Esophagus (tissue), 2 donors: ENCODE results near the gene PNP. TPM values are rescaled to one million over a fixed set of nuclear protein-coding genes. Genes with fewer than 3 reads are reported as not detected.
"Not testable (repeated sequence)": the region's sequence is repeated elsewhere in the genome, so short reads cannot be mapped to it uniquely, and the experiment has no call there.

ENCODE experiments used
- H3K27ac ChIP-seq, 2 donors: one replicate each; pipeline ENCODE4 v1.5.1; 2013; ENCODE audit warnings: low read depth in 2 of 2, mild to moderate bottlenecking in 2 of 2, inconsistent platforms in 1 of 2, low read length in 1 of 2, moderate library complexity in 1 of 2
- H3K27me3 ChIP-seq, 2 donors: one replicate each; pipeline ENCODE4 v1.6.1; 2013; ENCODE audit warnings: low read length in 2 of 2, control low read depth in 1 of 2, mild to moderate bottlenecking in 1 of 2; ENCODE audit not compliant: insufficient read depth in 2 of 2, control insufficient read depth in 1 of 2
- H3K36me3 ChIP-seq, 2 donors: one replicate each; pipeline ENCODE4 v1.6.1; 2013; ENCODE audit warnings: low read length in 1 of 2; ENCODE audit not compliant: control insufficient read depth in 2 of 2, insufficient read depth in 2 of 2
- H3K4me1 ChIP-seq, 2 donors: one replicate each; pipeline ENCODE4 v1.6.1; 2013; ENCODE audit warnings: low read length in 1 of 2; ENCODE audit not compliant: control insufficient read depth in 2 of 2, insufficient read depth in 2 of 2
- H3K4me3 ChIP-seq, 2 donors: one replicate each; pipeline ENCODE4 v1.5.1; 2013; ENCODE audit warnings: low read length in 2 of 2, mild to moderate bottlenecking in 2 of 2, low read depth in 1 of 2, moderate library complexity in 1 of 2
- H3K9me3 ChIP-seq, 2 donors: one replicate each; pipeline ENCODE4 v1.6.1; 2013; ENCODE audit warnings: mild to moderate bottlenecking in 2 of 2, low read depth in 1 of 2, low read length in 1 of 2, moderate library complexity in 1 of 2; ENCODE audit not compliant: control insufficient read depth in 2 of 2, insufficient read depth in 1 of 2
- WGBS, 2 donors: extraction: QIAGEN DNeasy Blood & Tissue Kit; methylation state at CpG; one replicate each; pipeline ENCODE4 v1.1.7; 2013; 5-methylcytosine and 5-hydroxymethylcytosine counted together
- polyA plus RNA-seq, 2 donors: library from polyadenylated mRNA; stranded (reverse); fragments of 200-250 nt; gene quantifications; one replicate each; pipeline ENCODE4 v1.2.3, GENCODE V29; 2013
- donor health status: healthy with polysubstance abuse.
- donor health status: Bipolar disorder and iron deficiency.

Gene PNP
- polyA plus RNA-seq, 2 donors, result 40.6 to 121 TPM

DNA sequence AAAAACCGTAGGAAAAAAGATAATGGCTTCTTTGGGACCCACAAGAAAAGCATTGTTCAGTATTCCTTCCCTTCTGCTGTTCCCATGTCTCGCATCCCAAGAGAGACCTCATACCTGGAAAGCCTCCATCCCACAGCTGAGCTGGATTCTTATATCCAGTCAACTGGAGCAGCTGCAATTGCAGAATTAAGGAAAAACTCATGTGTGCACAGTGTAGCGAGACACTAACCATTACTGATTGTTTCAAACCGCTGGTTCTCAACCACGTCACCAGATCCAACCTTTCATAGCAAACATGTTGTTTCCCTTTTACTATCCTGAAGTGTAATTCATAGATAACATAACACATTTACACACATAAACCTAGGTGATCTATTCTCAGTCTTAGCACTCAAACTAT, 30.7 kb downstream of the PNP start:
- Histone ChIP-seq H3K27ac (no peak overlapping the region), H3K36me3 (no peaks in the 10 kb centered on the region), H3K9me3 (no peaks in the 10 kb centered on the region), H3K4me3 (no peak overlapping the region), H3K4me1 (no peaks in the 10 kb centered on the region), H3K27me3 (no peaks in the 10 kb centered on the region)
- 90 to 93% methylated on average over 5 of the region's 5 CpGs for WGBS, 2 donors

DNA sequence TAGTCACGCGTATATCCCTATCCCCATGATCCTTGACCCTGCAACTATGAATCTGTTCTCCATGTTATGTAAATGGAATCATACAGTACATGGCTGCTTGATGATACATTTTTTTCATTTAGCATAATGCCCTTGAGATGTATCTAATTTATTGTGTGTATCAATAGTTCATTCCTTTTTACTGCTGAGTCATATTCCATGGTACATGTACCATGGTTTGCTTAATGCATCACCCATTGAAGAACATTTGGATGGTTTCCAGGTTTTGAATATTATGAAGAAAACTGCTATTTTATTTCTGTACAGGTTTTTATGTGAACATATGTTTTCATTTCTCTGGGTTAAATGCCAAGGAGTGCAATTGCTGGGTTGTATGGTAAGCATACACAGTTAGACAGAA, 32.1 kb downstream of the PNP start:
- H3K4me3 ChIP-seq, result no peak overlapping the region
- 92 to 98% methylated on average over 2 of the region's 2 CpGs for WGBS, 2 donors
- H3K27me3 ChIP-seq, result no peaks in the 10 kb centered on the region
- no peak overlapping the region for H3K27ac ChIP-seq
- H3K4me1 ChIP-seq, result no peaks in the 10 kb centered on the region
- H3K36me3 ChIP-seq, result no peaks in the 10 kb centered on the region
- H3K9me3 ChIP-seq, result no peaks in the 10 kb centered on the region

- H3K36me3 ChIP-seq, result no peaks in the 10 kb centered on the region
- no peak overlapping the region for H3K27ac ChIP-seq
- 37 to 41% methylated on average over 6 of the region's 6 CpGs for WGBS, 2 donors
- H3K9me3 ChIP-seq, result no peaks in the 10 kb centered on the region
- H3K27me3 ChIP-seq, result no peaks in the 10 kb centered on the region
- H3K4me3 ChIP-seq, result no peak overlapping the region
- no peaks in the 10 kb centered on the region for H3K4me1 ChIP-seq
Measured at GRCh38 chr14:20503898-20504297, 34.7 kb downstream of the PNP start.

- not testable (repeated sequence) for H3K4me1 ChIP-seq, H3K9me3 ChIP-seq, H3K27ac ChIP-seq, H3K4me3 ChIP-seq, H3K36me3 ChIP-seq, H3K27me3 ChIP-seq
- WGBS, 2 donors, result 96% methylated on average over 29 of the region's 30 CpGs; no CpG with 5 or more reads in 1 of the 2 donors
Measured at GRCh38 chr14:20506276-20506675, 37.1 kb downstream of the PNP start.

- H3K27me3 ChIP-seq, H3K4me1 ChIP-seq, H3K27ac ChIP-seq, H3K36me3 ChIP-seq, H3K4me3 ChIP-seq, H3K9me3 ChIP-seq: not testable (repeated sequence)
- WGBS, 2 donors, result no CpG with 5 or more reads among the region's 30 CpGs
Measured at GRCh38 chr14:20506752-20507151, 37.5 kb downstream of the PNP start.

DNA sequence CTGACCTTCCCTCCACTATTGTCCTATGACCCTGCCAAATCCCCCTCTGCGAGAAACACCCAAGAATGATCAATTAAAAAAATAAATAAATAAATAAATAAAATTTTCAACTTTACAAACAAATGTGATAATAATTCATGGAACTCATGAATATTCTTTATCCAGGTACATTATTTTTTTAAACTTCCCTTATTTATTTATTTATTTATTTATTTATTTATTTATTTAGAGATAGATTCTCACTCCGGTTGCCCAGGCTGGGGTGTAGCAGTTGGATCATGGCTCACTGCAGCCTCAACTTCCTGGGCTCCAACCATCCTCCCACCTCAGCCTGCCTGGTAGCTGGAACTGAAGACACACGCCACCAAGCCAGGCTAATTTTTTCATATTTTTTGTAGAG, 38.3 kb downstream of the PNP start:
- not testable (repeated sequence) for H3K9me3 ChIP-seq, H3K27ac ChIP-seq, H3K27me3 ChIP-seq, H3K36me3 ChIP-seq, H3K4me3 ChIP-seq, H3K4me1 ChIP-seq
- WGBS, 2 donors, result 86 to 87% methylated on average over 3 of the region's 3 CpGs

GRCh38 chr14:20508367-20508766, 39.2 kb downstream of the PNP start:
- Histone ChIP-seq H3K27me3 (no peaks in the 10 kb centered on the region), H3K4me3 (no peak overlapping the region), H3K9me3 (no peaks in the 10 kb centered on the region), H3K36me3 (no peaks in the 10 kb centered on the region), H3K4me1 (no peaks in the 10 kb centered on the region), H3K27ac (no peak overlapping the region)
- WGBS, 2 donors, result 90% methylated on average over 8 of the region's 8 CpGs

- no peaks in the 10 kb centered on the region for H3K36me3 ChIP-seq
- H3K27me3 ChIP-seq, result no peaks in the 10 kb centered on the region
- 59 to 65% methylated on average over 7 of the region's 7 CpGs for WGBS, 2 donors
- H3K4me3 ChIP-seq, result no peak overlapping the region
- H3K4me1 ChIP-seq, result no peaks in the 10 kb centered on the region
- no peaks in the 10 kb centered on the region for H3K9me3 ChIP-seq
- no peak overlapping the region for H3K27ac ChIP-seq
Measured at GRCh38 chr14:20512177-20512905, 43.1 kb downstream of the PNP start.

- 57 to 65% methylated on average over 4 of the region's 4 CpGs for WGBS, 2 donors
Measured at GRCh38 chr14:20515846-20516245, 46.6 kb downstream of the PNP start.

GRCh38 chr14:20516921-20517320, 47.7 kb downstream of the PNP start:
- Histone ChIP-seq H3K4me1 (no peaks in the 10 kb centered on the region), H3K36me3 (no peaks in the 10 kb centered on the region), H3K9me3 (no peaks in the 10 kb centered on the region), H3K27me3 (no peaks in the 10 kb centered on the region), H3K27ac (no peak overlapping the region), H3K4me3 (no peak overlapping the region)
- 62 to 74% methylated on average over 4 of the region's 4 CpGs for WGBS, 2 donors

More at GRCh38 chr14:20515846-20516245, 46.6 kb downstream of the PNP start:
- H3K27me3 ChIP-seq, result no peaks in the 10 kb centered on the region
- no peaks in the 10 kb centered on the region for H3K4me1 ChIP-seq
- no peak overlapping the region for H3K27ac ChIP-seq
- H3K9me3 ChIP-seq, result no peaks in the 10 kb centered on the region
- no peaks in the 10 kb centered on the region for H3K36me3 ChIP-seq
- H3K4me3 ChIP-seq, result no peak overlapping the region
